ENCODE results near the gene SLC6A13.

SLC6A13 gene

DNA sequence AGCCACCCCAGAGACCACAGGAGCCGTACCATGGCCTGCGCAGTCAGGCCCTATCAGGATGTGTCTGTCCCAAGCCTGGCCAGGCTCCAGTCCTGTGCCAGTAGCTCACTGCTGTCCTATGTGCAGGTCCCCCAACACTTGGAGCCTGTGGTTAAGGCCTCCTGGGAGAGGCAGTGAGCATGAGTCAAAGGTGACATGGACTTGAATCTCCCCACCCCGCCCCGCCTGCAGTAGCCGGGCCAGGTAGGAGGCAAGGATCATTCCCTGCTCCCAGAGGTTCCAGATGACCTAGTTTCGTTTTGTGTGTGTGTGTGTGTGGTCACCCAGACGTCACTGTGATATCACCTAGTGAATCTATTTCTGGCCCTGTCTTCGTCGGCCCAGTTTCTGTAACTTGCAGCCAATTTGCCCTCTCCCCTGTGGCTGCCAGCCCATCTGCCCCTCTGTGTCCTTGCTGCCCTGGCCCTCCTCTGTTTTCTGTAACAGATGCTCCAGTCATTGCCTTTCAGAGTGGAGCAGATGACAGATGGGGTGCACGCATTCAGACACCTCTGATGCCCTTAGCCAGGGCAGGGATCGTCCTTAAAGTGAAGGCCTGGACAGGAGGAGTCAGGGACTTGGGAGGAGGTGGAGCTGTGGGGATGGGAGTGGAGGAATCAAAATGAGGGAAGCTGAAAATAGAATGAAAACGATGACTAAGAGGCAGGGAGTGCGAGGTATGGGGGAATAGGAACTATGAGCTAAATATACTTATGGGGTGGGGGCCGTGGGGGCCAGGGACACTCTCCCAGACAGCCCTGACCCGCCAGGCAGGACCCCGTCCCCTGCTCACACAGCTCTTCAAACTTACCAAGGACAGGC is 86.1 kb downstream of the SLC6A13 start:
- TF ChIP-seq, protein P1, sequence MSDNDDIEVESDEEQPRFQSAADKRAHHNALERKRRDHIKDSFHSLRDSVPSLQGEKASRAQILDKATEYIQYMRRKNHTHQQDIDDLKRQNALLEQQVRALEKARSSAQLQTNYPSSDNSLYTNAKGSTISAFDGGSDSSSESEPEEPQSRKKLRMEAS (IDR thresholded peaks at IDR 0.05; ENCODE audit: low read depth, low read length) = no peak
- TF ChIP-seq, protein P2, sequence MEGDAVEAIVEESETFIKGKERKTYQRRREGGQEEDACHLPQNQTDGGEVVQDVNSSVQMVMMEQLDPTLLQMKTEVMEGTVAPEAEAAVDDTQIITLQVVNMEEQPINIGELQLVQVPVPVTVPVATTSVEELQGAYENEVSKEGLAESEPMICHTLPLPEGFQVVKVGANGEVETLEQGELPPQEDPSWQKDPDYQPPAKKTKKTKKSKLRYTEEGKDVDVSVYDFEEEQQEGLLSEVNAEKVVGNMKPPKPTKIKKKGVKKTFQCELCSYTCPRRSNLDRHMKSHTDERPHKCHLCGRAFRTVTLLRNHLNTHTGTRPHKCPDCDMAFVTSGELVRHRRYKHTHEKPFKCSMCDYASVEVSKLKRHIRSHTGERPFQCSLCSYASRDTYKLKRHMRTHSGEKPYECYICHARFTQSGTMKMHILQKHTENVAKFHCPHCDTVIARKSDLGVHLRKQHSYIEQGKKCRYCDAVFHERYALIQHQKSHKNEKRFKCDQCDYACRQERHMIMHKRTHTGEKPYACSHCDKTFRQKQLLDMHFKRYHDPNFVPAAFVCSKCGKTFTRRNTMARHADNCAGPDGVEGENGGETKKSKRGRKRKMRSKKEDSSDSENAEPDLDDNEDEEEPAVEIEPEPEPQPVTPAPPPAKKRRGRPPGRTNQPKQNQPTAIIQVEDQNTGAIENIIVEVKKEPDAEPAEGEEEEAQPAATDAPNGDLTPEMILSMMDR (IDR thresholded peaks at IDR 0.05; ENCODE audit: low read depth, low read length) = no peak
- TF ChIP-seq MYC (IDR thresholded peaks at IDR 0.05; ENCODE audit: low read depth, low read length) (no peak), POLR2A (IDR thresholded peaks at IDR 0.05; ENCODE audit: extremely low read depth, insufficient read length) (no peak)
- no peak overlapping the region for H3K4me3 ChIP-seq (ENCODE audit: low read depth, low read length)
- peak; percentile 35 for DNase-seq (ENCODE audit: low read depth)

DNA sequence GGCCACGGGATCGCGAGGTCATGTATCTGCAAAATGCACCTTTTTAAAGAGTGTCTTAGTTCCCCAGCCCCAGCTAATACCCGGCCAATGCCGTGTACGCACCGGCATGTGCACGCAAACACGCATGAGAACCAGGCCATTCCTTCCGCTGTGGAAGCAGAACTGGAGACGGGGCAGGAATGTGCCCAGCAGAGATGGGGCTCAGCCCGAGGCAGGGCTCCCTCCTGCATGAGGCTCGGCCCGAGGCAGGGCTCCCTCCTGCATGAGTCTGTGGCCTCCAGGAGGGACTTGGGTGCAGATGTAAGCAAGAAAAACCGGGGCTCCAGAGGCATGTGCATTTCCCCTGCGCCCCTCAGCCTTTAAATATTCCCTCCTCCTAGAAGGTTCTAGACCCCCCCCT is 86.9 kb downstream of the SLC6A13 start:
- no peak overlapping the region for H3K4me3 ChIP-seq (ENCODE audit: low read depth, low read length)
- no peak for DNase-seq (ENCODE audit: low read depth)
- TF ChIP-seq, protein P1 (IDR thresholded peaks at IDR 0.05; ENCODE audit: low read depth, low read length) = no peak
- no peak for TF ChIP-seq MYC (IDR thresholded peaks at IDR 0.05; ENCODE audit: low read depth, low read length)
- TF ChIP-seq POLR2A (IDR thresholded peaks at IDR 0.05; ENCODE audit: extremely low read depth, insufficient read length) = no peak
- TF ChIP-seq, protein P2 (IDR thresholded peaks at IDR 0.05; ENCODE audit: low read depth, low read length) = no peak

DNA sequence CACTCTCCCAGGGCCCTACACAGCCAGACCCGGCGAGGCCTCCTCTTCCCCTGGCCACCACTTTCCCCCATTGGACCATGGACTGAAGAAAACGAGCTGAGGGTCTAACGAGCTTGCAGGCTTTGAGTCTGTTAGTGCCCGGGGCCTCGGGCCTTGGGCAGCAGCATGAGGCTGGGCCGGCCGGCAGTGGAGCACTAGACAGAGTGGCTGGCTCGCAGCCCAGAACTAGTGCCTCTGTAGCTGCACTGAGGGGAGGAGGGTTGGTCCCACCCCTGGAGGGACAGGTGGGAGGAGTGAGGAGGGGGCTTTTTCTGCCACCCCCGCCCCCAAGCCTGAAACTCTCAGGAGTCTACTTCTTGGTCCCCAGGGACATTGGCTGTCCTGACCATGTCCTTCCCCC is 87.4 kb downstream of the SLC6A13 start:
- H3K4me3 ChIP-seq (ENCODE audit: low read depth, low read length) = no peak overlapping the region
- TF ChIP-seq, protein P1 (IDR thresholded peaks at IDR 0.05; ENCODE audit: low read depth, low read length) = no peak
- TF ChIP-seq, protein P2 (IDR thresholded peaks at IDR 0.05; ENCODE audit: low read depth, low read length) = no peak
- TF ChIP-seq MYC (IDR thresholded peaks at IDR 0.05; ENCODE audit: low read depth, low read length) = no peak
- no peak for TF ChIP-seq POLR2A (IDR thresholded peaks at IDR 0.05; ENCODE audit: extremely low read depth, insufficient read length)
- DNase-seq (ENCODE audit: low read depth) = no peak

DNA sequence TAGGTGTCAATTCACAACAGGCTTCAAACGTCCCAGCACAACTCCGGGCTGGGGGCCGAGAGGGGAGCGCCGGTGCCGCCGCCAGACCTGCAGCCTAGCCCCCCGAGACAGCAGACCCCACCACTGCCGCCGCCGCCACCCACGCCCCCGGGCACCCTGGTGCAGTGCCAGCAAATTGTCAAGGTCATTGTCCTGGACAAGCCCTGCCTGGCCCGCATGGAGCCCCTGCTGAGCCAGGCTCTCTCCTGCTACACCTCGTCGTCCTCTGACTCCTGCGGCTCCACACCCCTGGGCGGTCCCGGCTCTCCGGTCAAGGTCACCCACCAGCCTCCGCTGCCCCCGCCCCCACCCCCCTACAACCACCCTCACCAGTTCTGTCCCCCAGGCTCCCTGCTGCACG is 88.0 kb downstream of the SLC6A13 start:
- H3K4me3 ChIP-seq (ENCODE audit: low read depth, low read length) = no peak overlapping the region
- DNase-seq (ENCODE audit: low read depth) = no peak
- TF ChIP-seq, protein P2 (IDR thresholded peaks at IDR 0.05; ENCODE audit: low read depth, low read length) = no peak
- TF ChIP-seq POLR2A (IDR thresholded peaks at IDR 0.05; ENCODE audit: extremely low read depth, insufficient read length) = no peak
- TF ChIP-seq, protein P1 (IDR thresholded peaks at IDR 0.05; ENCODE audit: low read depth, low read length) = no peak
- no peak for TF ChIP-seq MYC (IDR thresholded peaks at IDR 0.05; ENCODE audit: low read depth, low read length)

DNA sequence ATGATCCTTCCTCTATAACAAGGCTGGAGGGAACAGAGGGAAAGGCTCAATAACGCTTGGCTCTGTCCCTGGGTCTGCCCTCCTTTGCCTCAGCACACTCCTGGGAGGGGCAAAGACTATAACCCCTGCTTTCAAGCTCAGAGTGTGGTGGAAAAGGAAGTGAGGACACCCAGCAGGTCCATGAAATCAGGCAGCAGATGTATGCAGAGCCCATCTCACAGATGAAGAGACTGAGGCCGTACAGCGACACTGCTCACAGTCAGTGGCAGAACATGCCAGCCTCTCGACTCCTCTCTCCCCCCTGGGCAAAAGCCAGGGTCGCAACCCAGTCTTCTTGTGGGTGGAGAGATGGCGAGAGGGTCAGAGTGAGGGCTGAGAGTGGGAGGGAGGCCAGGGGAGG is 88.5 kb downstream of the SLC6A13 start:
- H3K4me3 ChIP-seq (ENCODE audit: low read depth, low read length) = no peak overlapping the region
- TF ChIP-seq, protein P1 (IDR thresholded peaks at IDR 0.05; ENCODE audit: low read depth, low read length) = no peak
- TF ChIP-seq, protein P2 (IDR thresholded peaks at IDR 0.05; ENCODE audit: low read depth, low read length) = no peak
- no peak for DNase-seq (ENCODE audit: low read depth)
